K562 (cell line): ENCODE data around the gene PEDS1. TPM values are rescaled to one million over a fixed set of nuclear protein-coding genes. Genes with fewer than 3 reads are reported as not detected.

Source experiments
- ATAC-seq: fragments of 200-7000 bp; cut with Tn5 transposase; 3 replicates; pipeline ENCODE4 v1.9.1; 2020; ENCODE audit warnings: moderate library complexity
- BruUV-seq: library from RNA; stranded (reverse); fragments of 400-500 nt; replicated peaks from 2 replicates; lab custom pipeline; 2021; lab: Mats Ljungman, UMichigan
- CTCF ChIA-PET: fragments of 300-600 bp; formaldehyde crosslinking; extraction: SDS; loops from one replicate; lab custom pipeline; 2021; ENCODE audit warnings: low intra/inter-chr PET ratio; lab: Yijun Ruan, JAX
- POLR2A ChIA-PET: fragments of 300-600, 350-650 bp; sonication (Branson Sonifier 250); formaldehyde crosslinking; extraction: SDS; loops from one replicate; lab custom pipeline; 2021; ENCODE audit warnings: antibody characterized with exemption, inconsistent platforms; lab: Yijun Ruan, JAX
- DNase-seq, 4 experiments: peaks; one replicate each; pipeline versions ENCODE4 v3.0.0 to v3.0.0-alpha.2; 2011 to 2018; ENCODE audit warnings: low spot score in 3 of 4, mixed read lengths in 3 of 4; ENCODE audit errors: extremely low read depth in 1 of 4
- FAIRE-seq: peaks from 2 replicates; lab custom pipeline; 2011; peaks lifted over from hg19 to GRCh38; lab: Jason Lieb, UNC
- H2AFZ ChIP-seq: 2 replicates; pipeline ENCODE4 v1.6.0; 2011; ENCODE audit warnings: low read depth, low read length, control low read depth, inconsistent platforms
- H3K27ac ChIP-seq: fragments of 200-600 bp; 3 replicates; pipeline ENCODE4 v1.8.0; 2011; ENCODE audit warnings: low read depth, mild to moderate bottlenecking, control low read depth, inconsistent platforms, low read length, moderate library complexity, mixed read lengths; ENCODE audit errors: extremely low read depth
- H3K27me3 ChIP-seq, 2 experiments: fragments of 300-600 bp in 1 of 2; 2 replicates in 1 of 2; 3 replicates in 1 of 2; pipeline versions ENCODE4 v1.6.0 to v1.8.0; 2011; ENCODE audit warnings: inconsistent platforms in 2 of 2, low read length in 2 of 2, mild to moderate bottlenecking in 1 of 2, mixed read lengths in 1 of 2, moderate library complexity in 1 of 2; ENCODE audit not compliant: control insufficient read depth in 2 of 2, insufficient read depth in 2 of 2
- H3K36me3 ChIP-seq: fragments of 300-600 bp; 3 replicates; pipeline ENCODE4 v1.8.0; 2011; ENCODE audit warnings: mild to moderate bottlenecking, low read length, inconsistent platforms; ENCODE audit not compliant: control insufficient read depth, insufficient read depth
- H3K4me1 ChIP-seq, 2 experiments: fragments of 200-600 bp in 1 of 2; replicated peaks in 1 of 2; 2 replicates in 1 of 2; 3 replicates in 1 of 2; pipeline versions ENCODE4 v1.5.1 to v1.8.0; 2011; ENCODE audit warnings: inconsistent platforms in 2 of 2, low read length in 2 of 2, mild to moderate bottlenecking in 1 of 2, mixed read lengths in 1 of 2, moderate library complexity in 1 of 2; ENCODE audit not compliant: control insufficient read depth in 2 of 2, insufficient read depth in 2 of 2
- H3K4me2 ChIP-seq: 2 replicates; pipeline ENCODE4 v1.6.1; 2011; ENCODE audit warnings: low read length, control low read depth, inconsistent platforms, mixed read lengths; ENCODE audit not compliant: insufficient read depth
- H3K4me3 ChIP-seq: fragments of 200-600 bp; sonication (generic), shearing (Covaris generic); 2 replicates; pipeline ENCODE4 v1.5.1; 2016; ENCODE audit warnings: control low read depth, inconsistent platforms
- H3K79me2 ChIP-seq: fragments of 200-600 bp; 3 replicates; pipeline ENCODE4 v1.8.0; 2011; ENCODE audit warnings: low read length, inconsistent platforms; ENCODE audit not compliant: control insufficient read depth, insufficient read depth
- H3K9ac ChIP-seq, 2 experiments: 2 replicates each; pipeline versions ENCODE4 v1.6.0 to v1.6.1; 2011; ENCODE audit warnings: low read depth in 2 of 2, low read length in 2 of 2, control low read depth in 1 of 2, inconsistent platforms in 1 of 2, mild to moderate bottlenecking in 1 of 2, mixed read lengths in 1 of 2; ENCODE audit not compliant: insufficient read depth in 1 of 2
- H3K9me1 ChIP-seq: one replicate; pipeline ENCODE4 v1.6.0; 2011; ENCODE audit warnings: inconsistent platforms, mild to moderate bottlenecking, low read length, moderate library complexity; ENCODE audit not compliant: control insufficient read depth, insufficient read depth
- H3K9me3 ChIP-seq: replicated peaks from 2 replicates; pipeline ENCODE4 v1.5.1; 2011; ENCODE audit warnings: low read depth, low read length, inconsistent platforms; ENCODE audit not compliant: control insufficient read depth, insufficient read depth
- H4K20me1 ChIP-seq: replicated peaks from 2 replicates; pipeline ENCODE4 v1.6.1; 2011; ENCODE audit warnings: low read length, inconsistent platforms, mixed read lengths; ENCODE audit not compliant: control insufficient read depth, insufficient read depth
- EGR1 ChIP-seq: fragments of 450-650 bp; conservative IDR thresholded peaks from 2 replicates; pipeline ENCODE4 v1.6.1; 2017; ENCODE audit warnings: mild to moderate bottlenecking
- ETV5 ChIP-seq: sonication (generic); formaldehyde crosslinking; IDR thresholded peaks from 2 replicates; pipeline ENCODE4 v1.4.0; 2020; ENCODE audit warnings: low read depth, mild to moderate bottlenecking, missing genetic modification reagents
- FOXJ2 ChIP-seq: fragments of 200-800 bp; sonication (Bioruptor generic); IDR thresholded peaks from 2 replicates; pipeline ENCODE4 v1.6.1; 2016; ENCODE audit warnings: missing genetic modification characterization, missing compliant biosample characterization
- LEF1 ChIP-seq: fragments of 450-650 bp; IDR thresholded peaks from 2 replicates; pipeline ENCODE4 v1.6.1; 2016; ENCODE audit warnings: mild to moderate bottlenecking
- MYBL2 ChIP-seq, 2 experiments: fragments of 450-650 bp in 1 of 2; sonication (generic) in 1 of 2; formaldehyde crosslinking in 1 of 2; IDR thresholded peaks; 2 replicates each; pipeline versions ENCODE4 v1.6.1 to v1.8.1; 2017 to 2022; ENCODE audit warnings: borderline replicate concordance in 1 of 2, inconsistent platforms in 1 of 2, low read depth in 1 of 2, mild to moderate bottlenecking in 1 of 2, missing genetic modification reagents in 1 of 2, moderate library complexity in 1 of 2
- MYC ChIP-seq, 2 experiments: fragments of 250-450 bp in 1 of 2; sonication (Bioruptor Pico) in 1 of 2; IDR thresholded peaks; 2 replicates each; pipeline versions ENCODE4 v1.5.1 to v1.6.1; 2012 to 2021; ENCODE audit warnings: low read depth in 2 of 2, borderline replicate concordance in 1 of 2, improper control_type of control experiment in 1 of 2, low read length in 1 of 2, mild to moderate bottlenecking in 1 of 2, moderate library complexity in 1 of 2
- NR4A1 ChIP-seq, 2 experiments: fragments of 250-450 bp in 1 of 2; fragments of 450-650 bp in 1 of 2; sonication (Bioruptor Pico) in 1 of 2; IDR thresholded peaks; 2 replicates each; pipeline versions ENCODE4 v1.4.0 to v1.6.1; 2016 to 2020; ENCODE audit warnings: mild to moderate bottlenecking in 2 of 2, missing compliant biosample characterization in 1 of 2, missing genetic modification characterization in 1 of 2, moderate library complexity in 1 of 2
- PTTG1 ChIP-seq: fragments of 450-650 bp; IDR thresholded peaks from 2 replicates; pipeline ENCODE4 v1.6.1; 2016; ENCODE audit warnings: low read depth, mild to moderate bottlenecking, missing genetic modification characterization, missing compliant biosample characterization
- RBFOX2 ChIP-seq: fragments of 200-400 bp; formaldehyde crosslinking; IDR thresholded peaks from 2 replicates; pipeline ENCODE4 v1.6.1; 2017; ENCODE audit warnings: low read depth, mild to moderate bottlenecking, low read length, moderate library complexity
- RBM34 ChIP-seq: fragments of 200-400 bp; formaldehyde crosslinking; IDR thresholded peaks from 2 replicates; pipeline ENCODE4 v1.6.1; 2018; ENCODE audit warnings: low read length, borderline replicate concordance; ENCODE audit not compliant: insufficient read depth
- SPI1 ChIP-seq: IDR thresholded peaks from 2 replicates; pipeline ENCODE4 v1.6.1; 2011; ENCODE audit warnings: low read depth, low read length, control low read depth, borderline replicate concordance
- TARDBP ChIP-seq: fragments of 450-650 bp; IDR thresholded peaks from 2 replicates; pipeline ENCODE4 v1.6.1; 2016
- USF2 ChIP-seq: sonication (generic); formaldehyde crosslinking; IDR thresholded peaks from 2 replicates; pipeline ENCODE4 v1.5.0; 2020; ENCODE audit warnings: missing genetic modification reagents
- YY1 ChIP-seq, 3 experiments: IDR thresholded peaks; 2 replicates each; pipeline ENCODE4 v1.6.1; 2011; ENCODE audit warnings: low read length in 2 of 3, mild to moderate bottlenecking in 2 of 3, moderate library complexity in 2 of 3, borderline replicate concordance in 1 of 3, control low read depth in 1 of 3, low read depth in 1 of 3; ENCODE audit not compliant: insufficient read depth in 3 of 3, insufficient replicate concordance in 2 of 3, control insufficient read depth in 1 of 3, insufficient read length in 1 of 3; ENCODE audit errors: extremely low read depth in 1 of 3
- ZNF592 ChIP-seq: fragments of 450-650 bp; IDR thresholded peaks from 2 replicates; pipeline ENCODE4 v1.6.1; 2017; ENCODE audit warnings: antibody characterized with exemption, mild to moderate bottlenecking
- WGBS: fragments of 100-300 bp; shearing (Covaris generic); methylation state at CpG from one replicate; pipeline ENCODE4 v1.1.6; 2016; ENCODE audit warnings: low coverage, mixed read lengths; ENCODE audit not compliant: insufficient coverage; ENCODE audit errors: missing lambda C conversion rate; 5-methylcytosine and 5-hydroxymethylcytosine counted together
- in situ Hi-C: fragments of 300-500 bp; cut with MboI; formaldehyde crosslinking; loops from 4 replicates; pipeline ENCODE4 v1.15.0; 2018; ENCODE audit warnings: inconsistent platforms, mixed read lengths
- intact Hi-C: fragments of 100-400 bp; cut with micrococcal nuclease; formaldehyde crosslinking; loops from 2 replicates; pipeline ENCODE4 v1.14.2; 2022
- polyA plus RNA-seq, 8 experiments: library from polyadenylated mRNA; depleted of rRNA in 4 of 8; stranded (reverse) in 5 of 8; unstranded in 3 of 8; fragments of >200 nt; fragmentation: Nextera tagmentation in 2 of 8; fragmentation: Illumina TruSeq in 1 of 8; extraction: Ambion mirVana in 2 of 8; extraction: Trizol in 1 of 8; gene quantifications; 2 replicates each; pipeline versions ENCODE4 v1.2.1 to v1.2.3, GENCODE V29; 2011 to 2014; ENCODE audit warnings: inconsistent platforms in 1 of 8, missing spikeins in 1 of 8
- total RNA-seq, 7 experiments: library from RNA; depleted of rRNA in 6 of 7; stranded (reverse); fragments of >200 nt in 6 of 7; fragmentation: Illumina TruSeq in 2 of 7; extraction: Trizol in 2 of 7; gene quantifications; 2 replicates each; pipeline versions ENCODE4 v1.2.1 to v1.2.3, GENCODE V29; 2011 to 2021; ENCODE audit warnings: low replicate concordance in 1 of 7

PEDS1 gene
- total and polyA plus RNA-seq, 9 of the 15 experiments (the other 6 are each of a cell fraction or from before 2014, with no cell fraction given): 2.9 to 38.5 (median 24.2) TPM

- Histone ChIP-seq H3K9me3 (no peaks in the 10 kb centered on the region), H3K9ac (peak overlapping the region; percentile 96 to 100; a peak in 3 of 4 replicates), H3K27ac (peak overlapping the region; percentile 99), H3K4me2 (peak overlapping the region; percentile 99; the same call in 1 of the 2 replicates), H3K27me3 (no peaks in the 10 kb centered on the region), H3K79me2 (peaks cover 41% of the 10 kb centered on the region), H3K9me1 (peaks cover 12% of the 10 kb centered on the region), H3K4me3 (peak overlapping the region; percentile 95), H2AFZ (no peak overlapping the region; the same call in 1 of the 2 replicates), H3K4me1 (peaks cover 48 to 76% of the 10 kb centered on the region in 2 experiments), H3K36me3 (peaks cover 18% of the 10 kb centered on the region), H4K20me1 (peaks cover 16% of the 10 kb centered on the region; the same call in 1 of the 2 replicates)
- intact Hi-C loops (loop anchor here (5.0 kb wide), 1 partner anchor 101 kb away; no protein-coding TSS in a partner anchor), in situ Hi-C loops (no loop called here)
- 0% methylated on average over 19 of the region's 69 CpGs for WGBS
- DNase-seq (peak; percentile 62 to 75 (median 74)), ATAC-seq (peak; percentile 2), FAIRE-seq (no peak)
- ChIA-PET POLR2A (interaction anchor here (0.6 to 2.1 kb wide), 33 partner anchors 9 to 543 kb away, joined by 3 to 12 read pairs (median 3); partner anchors contain the start of gene SNAI1), CTCF (interaction anchor here (2.6 kb wide), 1 partner anchor 269 kb away, joined by 21 read pairs; no protein-coding TSS in a partner anchor)
- no TSS peak for BruUV-seq
- TF ChIP-seq EGR1: peak; percentile 83
- TF ChIP-seq YY1 (IDR thresholded peaks at IDR 0.05; ENCODE audit: borderline replicate concordance in 1 of 3, control insufficient read depth in 1 of 3, extremely low read depth in 1 of 3, insufficient read depth in 3 of 3, insufficient read length in 1 of 3, insufficient replicate concordance in 2 of 3, low read depth in 1 of 3, low read length in 2 of 3): peak in 1 of 3 experiments; percentile 9
- peak; percentile 69 for TF ChIP-seq SPI1
- TF ChIP-seq ETV5 (CRISPR knock-in tag): no peak
- TF ChIP-seq TARDBP: 0 out of 2 replicates have a peak, but pooled peaks have one; percentile 5
- TF ChIP-seq ZNF592: 0 out of 2 replicates have a peak, but pooled peaks have one; percentile 7
- no peak for TF ChIP-seq MYBL2 (IDR thresholded peaks at IDR 0.05; ENCODE audit: low read depth)
- no peak for TF ChIP-seq MYBL2 (CRISPR knock-in tag; IDR thresholded peaks at IDR 0.05; ENCODE audit: borderline replicate concordance)
- no peak for TF ChIP-seq USF2 (CRISPR knock-in tag)
- TF ChIP-seq PTTG1 (tag): no peak
- TF ChIP-seq LEF1: no peak
- no peak for TF ChIP-seq FOXJ2
- TF ChIP-seq NR4A1 (CRISPR knock-in tag; IDR thresholded peaks at IDR 0.05): no peak
- TF ChIP-seq NR4A1 (tag; IDR thresholded peaks at IDR 0.05): no peak
- peak; percentile 77 for TF ChIP-seq RBFOX2
- TF ChIP-seq RBM34: no peak
- TF ChIP-seq MYC (IDR thresholded peaks at IDR 0.05; ENCODE audit: low read depth, low read length): no peak; the same call in 1 of the 2 replicates
- no peak for TF ChIP-seq MYC (CRISPR knock-in tag; IDR thresholded peaks at IDR 0.05; ENCODE audit: borderline replicate concordance, low read depth)
These were observed 37.6 kb upstream of the PEDS1 start for GRCh38 chr20:50191065-50191543.
